GM23338 (cell line): ENCODE results near the gene TMEM131L. TPM values are rescaled to one million over a fixed set of nuclear protein-coding genes. Genes with fewer than 3 reads are reported as not detected.

Source experiments
- ATAC-seq: fragments of 200-7000 bp; cut with Tn5 transposase; 3 replicates; pipeline ENCODE4 v1.9.1; 2020
- DNase-seq: peaks from one replicate; pipeline ENCODE4 v3.0.0-alpha.2; 2015; ENCODE audit warnings: low spot score
- H2AFZ ChIP-seq: fragments of 200-600 bp; sonication (generic); 2 replicates; pipeline ENCODE4 v1.8.0; 2016; ENCODE audit warnings: antibody characterized with exemption, mild to moderate bottlenecking, moderate library complexity
- H3F3A ChIP-seq: fragments of 200-600 bp; sonication (generic); replicated peaks from 2 replicates; pipeline ENCODE4 v1.8.0; 2017; ENCODE audit warnings: antibody characterized with exemption, mixed run types, low read depth
- H3K27ac ChIP-seq: fragments of 200-600 bp; sonication (generic); 2 replicates; pipeline ENCODE4 v1.6.1; 2016; ENCODE audit warnings: low read depth
- H3K27me3 ChIP-seq: fragments of 200-600 bp; sonication (generic); 2 replicates; pipeline ENCODE4 v1.8.0; 2016; ENCODE audit warnings: mild to moderate bottlenecking, mixed run types, moderate library complexity; ENCODE audit not compliant: insufficient read depth
- H3K36me3 ChIP-seq: fragments of 200-600 bp; sonication (generic); 2 replicates; pipeline ENCODE4 v1.8.0; 2016; ENCODE audit warnings: mild to moderate bottlenecking; ENCODE audit not compliant: insufficient read depth
- H3K4me1 ChIP-seq: fragments of 200-600 bp; sonication (generic); 2 replicates; pipeline ENCODE4 v1.8.0; 2016; ENCODE audit warnings: mild to moderate bottlenecking, moderate library complexity; ENCODE audit not compliant: insufficient read depth
- H3K4me2 ChIP-seq: fragments of 200-600 bp; sonication (generic); 2 replicates; pipeline ENCODE4 v1.7.1; 2017; ENCODE audit warnings: mixed run types
- H3K4me3 ChIP-seq: fragments of 200-600 bp; sonication (generic); 2 replicates; pipeline ENCODE4 v1.6.1; 2016; ENCODE audit warnings: mixed run types
- H3K79me2 ChIP-seq: fragments of 200-600 bp; sonication (generic); replicated peaks from 2 replicates; pipeline ENCODE4 v1.8.0; 2017; ENCODE audit warnings: mild to moderate bottlenecking; ENCODE audit not compliant: insufficient read depth
- H3K9me2 ChIP-seq: fragments of 200-600 bp; sonication (generic); 2 replicates; pipeline ENCODE4 v1.8.0; 2017; ENCODE audit not compliant: insufficient read depth
- H4K20me1 ChIP-seq: fragments of 200-600 bp; sonication (generic); replicated peaks from 2 replicates; pipeline ENCODE4 v1.8.0; 2017; ENCODE audit warnings: mild to moderate bottlenecking; ENCODE audit not compliant: insufficient read depth
- H3K27ac Mint-ChIP-seq: 2 replicates; pipeline ENCODE4 v1.8.0; 2020; ENCODE audit warnings: inconsistent platforms, mild to moderate bottlenecking, moderate library complexity, mixed read lengths
- H3K27me3 Mint-ChIP-seq: 3 replicates; pipeline ENCODE4 v1.8.0; 2022; ENCODE audit warnings: low read depth, mild to moderate bottlenecking, moderate library complexity, mixed read lengths, inconsistent platforms; ENCODE audit not compliant: insufficient read depth, poor library complexity
- H3K36me3 Mint-ChIP-seq: 3 replicates; pipeline ENCODE4 v1.8.0; 2021; ENCODE audit warnings: low read depth, mild to moderate bottlenecking, inconsistent platforms, moderate library complexity, mixed read lengths
- H3K4me1 Mint-ChIP-seq: 3 replicates; pipeline ENCODE4 v1.8.0; 2020; ENCODE audit warnings: mild to moderate bottlenecking, inconsistent platforms, mixed read lengths
- H3K4me3 Mint-ChIP-seq: 3 replicates; pipeline ENCODE4 v1.8.0; 2021; ENCODE audit warnings: moderate library complexity, mild to moderate bottlenecking, inconsistent platforms, mixed read lengths
- H3K9me3 Mint-ChIP-seq: 3 replicates; pipeline ENCODE4 v1.8.0; 2020; ENCODE audit warnings: moderate library complexity, mild to moderate bottlenecking, inconsistent platforms, mixed read lengths
- CTCF ChIP-seq, 2 experiments: fragments of 200-600 bp in 1 of 2; sonication (generic) in 1 of 2; conservative IDR thresholded peaks; 2 replicates each; pipeline versions ENCODE4 v1.5.1 to v1.6.1; 2016 to 2017; ENCODE audit warnings: antibody characterized with exemption in 2 of 2, low read depth in 2 of 2, mild to moderate bottlenecking in 2 of 2, moderate library complexity in 1 of 2
- JUNB ChIP-seq: IDR thresholded peaks from one replicate; pipeline ENCODE4 v1.6.1; 2016; ENCODE audit warnings: antibody characterized with exemption; ENCODE audit not compliant: unreplicated experiment
- STAT1 ChIP-seq: IDR thresholded peaks from one replicate; pipeline ENCODE4 v1.6.1; 2016; ENCODE audit warnings: antibody characterized with exemption; ENCODE audit not compliant: unreplicated experiment
- ZNF114 ChIP-seq: fragments of 250-450 bp; sonication (Bioruptor Pico); IDR thresholded peaks from 2 replicates; pipeline ENCODE4 v1.5.0; 2020; ENCODE audit warnings: mild to moderate bottlenecking, moderate library complexity
- ZNF331 ChIP-seq: fragments of 250-450 bp; sonication (Bioruptor Pico); IDR thresholded peaks from 2 replicates; pipeline ENCODE4 v1.5.0; 2020; ENCODE audit warnings: low read depth, mild to moderate bottlenecking, moderate library complexity
- ZNF462 ChIP-seq: fragments of 250-450 bp; sonication (Bioruptor Pico); IDR thresholded peaks from 2 replicates; pipeline ENCODE4 v1.5.0; 2020; ENCODE audit warnings: mild to moderate bottlenecking, moderate library complexity
- polyA plus RNA-seq: library from polyadenylated mRNA; unstranded; fragments of >200 nt; fragmentation: Nextera tagmentation; extraction: Ambion mirVana; gene quantifications from 2 replicates; pipeline ENCODE4 v1.2.1, GENCODE V29; 2016
- total RNA-seq: library from RNA; depleted of rRNA; stranded (reverse); fragments of >200 nt; shearing (Covaris generic); gene quantifications from 2 replicates; pipeline ENCODE4 v1.2.3, GENCODE V29; 2014

The TMEM131L gene
- total and polyA plus RNA-seq, 2 experiments from 2014 or later: 11.1 to 32.2 TPM

GRCh38 chr4:153438916-153439756 is 27.0 kb upstream of the TMEM131L start (continued):
- TF ChIP-seq ZNF462 (CRISPR knock-in tag) (no peak), STAT1 (no peak), ZNF114 (CRISPR knock-in tag) (no peak), JUNB (no peak)

- Mint-ChIP-seq H3K4me1 (peaks cover 3% of the 10 kb centered on the region; the same call in 1 of the 3 replicates), H3K36me3 (no peaks in the 10 kb centered on the region), H3K27ac (no peak overlapping the region), H3K4me3 (no peak overlapping the region), H3K27me3 (peaks cover 6% of the 10 kb centered on the region), H3K9me3 (no peaks in the 10 kb centered on the region)
- Histone ChIP-seq H4K20me1 (no peaks in the 10 kb centered on the region), H3F3A (no peaks in the 10 kb centered on the region), H3K4me1 (no peaks in the 10 kb centered on the region), H3K4me3 (no peak overlapping the region), H2AFZ (no peak overlapping the region), H3K27me3 (no peaks in the 10 kb centered on the region), H3K9me2 (no peaks in the 10 kb centered on the region), H3K36me3 (no peaks in the 10 kb centered on the region), H3K4me2 (no peak overlapping the region), H3K79me2 (no peaks in the 10 kb centered on the region), H3K27ac (no peak overlapping the region)
- no peak for ATAC-seq
- no peak for DNase-seq
- TF ChIP-seq ZNF331 (CRISPR knock-in tag): no peak
- TF ChIP-seq CTCF (conservative IDR thresholded peaks at IDR 0.05; ENCODE audit: low read depth in 2 of 2): no peak
These were observed 26.3 kb upstream of the TMEM131L start for GRCh38 chr4:153439831-153440230.
